BE2C (cell line): ENCODE measurements around the gene ADAMTS16.

ENCODE experiments used
- DNase-seq: peaks from one replicate; pipeline ENCODE4 v3.0.0-alpha.2; 2020
- H3K27me3 ChIP-seq: fragments of 250-450 bp; sonication (Bioruptor Pico); 2 replicates; pipeline ENCODE4 v1.5.1; 2020; ENCODE audit warnings: mild to moderate bottlenecking
- H3K36me3 ChIP-seq: fragments of 250-450 bp; sonication (Bioruptor Pico); 2 replicates; pipeline ENCODE4 v1.5.1; 2020; ENCODE audit warnings: mild to moderate bottlenecking
- H3K4me1 ChIP-seq: fragments of 250-450 bp; sonication (Bioruptor Pico); 2 replicates; pipeline ENCODE4 v1.5.1; 2020
- H3K4me3 ChIP-seq: 2 replicates; pipeline ENCODE4 v1.5.1; 2011; ENCODE audit warnings: low read depth, low read length
- H3K9me3 ChIP-seq: fragments of 250-450 bp; sonication (Bioruptor Pico); 2 replicates; pipeline ENCODE4 v1.5.1; 2020
- TF ChIP-seq, protein P1 (sequence below): IDR thresholded peaks from 2 replicates; pipeline ENCODE4 v1.5.1; 2012; ENCODE audit warnings: mild to moderate bottlenecking, low read depth, low read length

ADAMTS16 gene

DNA sequence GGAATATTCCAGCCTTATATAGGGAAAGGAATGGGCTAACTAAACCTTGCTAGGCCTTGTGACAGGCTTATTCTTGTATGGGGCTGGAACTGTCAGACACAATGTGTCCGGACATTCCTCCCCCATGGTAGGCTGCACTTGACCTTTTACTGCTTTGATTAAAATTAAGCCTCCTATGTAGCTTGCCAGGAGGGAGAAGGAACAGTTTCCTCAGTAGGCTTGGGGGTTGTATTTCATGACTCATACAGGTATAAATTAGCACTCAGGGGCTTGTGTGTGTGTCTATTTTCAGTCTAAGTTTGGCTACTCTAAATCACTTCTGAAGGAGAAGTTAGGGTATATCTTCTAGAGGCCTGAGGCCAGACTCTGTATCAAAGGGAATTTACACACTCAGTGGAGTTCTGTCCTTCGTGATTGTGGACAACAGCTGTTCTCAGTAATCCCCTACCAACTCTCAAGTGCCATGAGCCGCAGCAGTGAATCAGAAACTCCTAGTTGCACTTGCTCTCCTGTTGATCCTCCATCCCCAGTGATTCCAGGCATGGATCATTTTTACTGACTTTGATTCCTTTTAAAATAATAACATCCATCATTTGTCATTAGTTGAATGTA lies 16.4 kb downstream of the ADAMTS16 start:
- Histone ChIP-seq H3K36me3 (no peaks in the 10 kb centered on the region), H3K9me3 (no peaks in the 10 kb centered on the region), H3K4me1 (no peaks in the 10 kb centered on the region; the same call in 1 of the 2 replicates), H3K4me3 (no peak overlapping the region), H3K27me3 (no peaks in the 10 kb centered on the region)
- no peak for DNase-seq
- TF ChIP-seq, protein P1, sequence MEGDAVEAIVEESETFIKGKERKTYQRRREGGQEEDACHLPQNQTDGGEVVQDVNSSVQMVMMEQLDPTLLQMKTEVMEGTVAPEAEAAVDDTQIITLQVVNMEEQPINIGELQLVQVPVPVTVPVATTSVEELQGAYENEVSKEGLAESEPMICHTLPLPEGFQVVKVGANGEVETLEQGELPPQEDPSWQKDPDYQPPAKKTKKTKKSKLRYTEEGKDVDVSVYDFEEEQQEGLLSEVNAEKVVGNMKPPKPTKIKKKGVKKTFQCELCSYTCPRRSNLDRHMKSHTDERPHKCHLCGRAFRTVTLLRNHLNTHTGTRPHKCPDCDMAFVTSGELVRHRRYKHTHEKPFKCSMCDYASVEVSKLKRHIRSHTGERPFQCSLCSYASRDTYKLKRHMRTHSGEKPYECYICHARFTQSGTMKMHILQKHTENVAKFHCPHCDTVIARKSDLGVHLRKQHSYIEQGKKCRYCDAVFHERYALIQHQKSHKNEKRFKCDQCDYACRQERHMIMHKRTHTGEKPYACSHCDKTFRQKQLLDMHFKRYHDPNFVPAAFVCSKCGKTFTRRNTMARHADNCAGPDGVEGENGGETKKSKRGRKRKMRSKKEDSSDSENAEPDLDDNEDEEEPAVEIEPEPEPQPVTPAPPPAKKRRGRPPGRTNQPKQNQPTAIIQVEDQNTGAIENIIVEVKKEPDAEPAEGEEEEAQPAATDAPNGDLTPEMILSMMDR, result no peak

- Histone ChIP-seq H3K9me3 (no peaks in the 10 kb centered on the region), H3K36me3 (no peaks in the 10 kb centered on the region), H3K27me3 (no peaks in the 10 kb centered on the region), H3K4me3 (no peak overlapping the region), H3K4me1 (no peaks in the 10 kb centered on the region; the same call in 1 of the 2 replicates)
- no peak for DNase-seq
- TF ChIP-seq, protein P1, result no peak
These were observed 18.4 kb downstream of the ADAMTS16 start for GRCh38 chr5:5158472-5158895.

DNA sequence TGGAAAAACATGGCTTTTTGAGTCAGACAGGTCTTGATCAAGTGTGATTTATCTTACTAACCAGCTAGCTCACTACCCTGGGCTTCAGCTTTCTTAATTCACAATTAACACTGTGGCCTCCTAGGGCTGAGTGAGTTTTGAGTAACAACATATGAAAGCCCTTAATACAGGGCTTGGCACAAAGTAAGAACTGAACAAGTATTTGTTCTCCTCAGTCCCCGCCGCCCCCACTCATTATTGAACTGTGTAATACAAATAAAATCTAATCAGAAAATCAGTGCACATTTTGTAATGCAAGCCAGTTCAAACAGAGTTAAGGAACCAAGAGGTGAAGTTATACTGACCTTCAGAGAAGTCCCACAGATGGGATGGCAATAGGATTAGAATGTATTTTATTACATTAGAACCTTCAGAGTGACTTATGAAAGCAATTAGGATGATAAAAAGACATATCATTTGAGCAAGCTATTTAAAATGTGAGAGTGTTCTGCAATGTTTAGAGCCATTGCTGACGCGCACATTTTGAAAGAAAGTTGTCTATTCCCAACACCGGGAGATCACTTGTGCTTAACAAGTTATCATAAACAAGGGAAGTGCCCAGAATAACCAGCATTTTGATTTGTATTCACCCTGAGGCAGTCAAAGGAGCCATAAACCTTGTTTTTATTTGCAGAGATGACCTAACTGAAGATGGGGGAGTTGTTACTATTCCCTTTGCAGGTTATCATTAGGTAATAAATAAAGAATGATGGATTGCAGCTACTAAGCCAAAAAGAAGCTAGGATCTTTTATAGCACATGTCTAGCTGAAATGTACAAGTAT lies 19.4 kb downstream of the ADAMTS16 start:
- Histone ChIP-seq H3K4me3 (no peak overlapping the region), H3K9me3 (no peaks in the 10 kb centered on the region), H3K4me1 (no peaks in the 10 kb centered on the region; the same call in 1 of the 2 replicates), H3K36me3 (no peaks in the 10 kb centered on the region), H3K27me3 (no peaks in the 10 kb centered on the region)
- DNase-seq, result no peak
- TF ChIP-seq, protein P1, result no peak

GRCh38 chr5:5164163-5164562 lies 24.0 kb downstream of the ADAMTS16 start:
- Histone ChIP-seq H3K36me3 (no peaks in the 10 kb centered on the region), H3K27me3 (no peaks in the 10 kb centered on the region), H3K4me1 (peaks cover 12% of the 10 kb centered on the region), H3K9me3 (no peaks in the 10 kb centered on the region), H3K4me3 (no peak overlapping the region)
- TF ChIP-seq, protein P1, result no peak
- DNase-seq, result no peak

DNA sequence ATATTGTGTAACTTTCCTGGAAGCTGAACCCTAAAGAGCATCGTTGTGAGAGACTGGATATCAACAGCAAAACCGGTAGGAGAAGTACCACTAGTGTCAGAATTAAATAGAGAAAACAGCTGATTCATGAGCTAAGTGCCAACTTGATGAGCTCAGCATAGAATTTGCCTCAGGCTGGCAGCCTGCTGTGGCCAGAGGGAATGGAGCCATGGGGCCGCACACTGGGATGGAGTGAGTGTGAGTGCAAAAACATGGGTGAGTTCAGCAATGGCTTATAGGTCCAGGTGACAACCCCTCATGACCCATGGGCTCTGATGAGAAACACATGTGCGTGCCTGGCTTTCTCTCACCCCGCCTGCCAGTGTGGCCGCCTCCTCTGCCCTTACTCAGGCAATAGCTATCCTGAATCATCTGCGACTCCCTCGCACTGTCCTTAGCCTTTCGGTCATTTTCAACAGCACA lies 25.4 kb downstream of the ADAMTS16 start:
- no peak for DNase-seq
- TF ChIP-seq, protein P1, result no peak

DNA sequence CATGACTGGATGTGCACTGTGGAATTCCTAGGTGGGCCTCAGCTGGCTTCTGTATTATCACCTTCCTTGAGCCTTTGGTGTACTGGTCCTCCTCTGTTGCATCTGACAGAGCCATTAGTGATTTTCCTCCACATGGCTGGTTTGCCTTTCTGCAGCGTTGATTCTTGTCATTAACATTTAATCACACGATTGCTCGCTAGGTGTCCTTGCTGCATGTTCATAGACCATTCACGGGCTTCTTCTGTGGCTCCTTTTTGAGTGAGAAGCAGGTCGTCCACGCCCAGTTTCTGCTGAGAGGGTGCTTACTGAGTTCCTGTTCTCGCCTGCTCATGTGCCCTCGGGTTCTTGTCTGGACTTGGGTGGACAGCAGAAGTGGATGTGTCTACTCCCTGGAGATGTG lies 29.3 kb downstream of the ADAMTS16 start:
- peaks cover 12% of the 10 kb centered on the region for H3K4me1 ChIP-seq
- H3K4me3 ChIP-seq, result no peak overlapping the region
- no peaks in the 10 kb centered on the region for H3K9me3 ChIP-seq
- no peaks in the 10 kb centered on the region for H3K27me3 ChIP-seq
- TF ChIP-seq, protein P1, result no peak
- no peak for DNase-seq
- H3K36me3 ChIP-seq, result no peaks in the 10 kb centered on the region

More for the DNA sequence above, 25.4 kb downstream of the ADAMTS16 start:
- no peaks in the 10 kb centered on the region for H3K9me3 ChIP-seq
- no peaks in the 10 kb centered on the region for H3K36me3 ChIP-seq
- no peak overlapping the region for H3K4me3 ChIP-seq
- no peaks in the 10 kb centered on the region for H3K27me3 ChIP-seq
- peaks cover 12% of the 10 kb centered on the region for H3K4me1 ChIP-seq
